ENCODE results near the gene MAN1B1. TPM values are rescaled to one million over a fixed set of nuclear protein-coding genes. Genes with fewer than 3 reads are reported as not detected.

MAN1B1 gene
- polyA plus RNA-seq, 2 of the 4 experiments (the other 2 are of a cell fraction): 31.7 to 48.6 TPM

GRCh38 chr9:137042751-137043727 lies 43.7 kb upstream of the MAN1B1 start:
- 87% methylated on average over 23 of the region's 36 CpGs for WGBS (ENCODE audit: missing lambda C conversion rate)
- Histone ChIP-seq H3K9me3 (no peaks in the 10 kb centered on the region), H3K4me3 (no peak overlapping the region), H3K27ac (no peak overlapping the region), H3K4me1 (peaks cover 15% of the 10 kb centered on the region), H3K4me2 (no peak overlapping the region)
- no peak for ATAC-seq
- TF ChIP-seq GATA3 (IDR thresholded peaks at IDR 0.05; ENCODE audit: borderline replicate concordance): no peak
- no peak for TF ChIP-seq EHMT2 (IDR thresholded peaks at IDR 0.05; ENCODE audit: low read depth)
- no peak for FAIRE-seq
- ChIA-PET POLR2A (no interaction called here), CTCF (interaction anchor here (0.6 to 12.7 kb wide), 5 partner anchors 8 to 38 kb away, joined by 3 to 207 read pairs (median 28); partner anchors contain the start of genes ABCA2, FUT7 and SAPCD2)
- DNase-seq (ENCODE audit: low read depth in 1 of 2, low spot score in 1 of 2): no peak

- Histone ChIP-seq H3K4me1 (peaks cover 15% of the 10 kb centered on the region), H3K27ac (no peak overlapping the region), H3K4me3 (no peak overlapping the region), H3K9me3 (no peaks in the 10 kb centered on the region), H3K4me2 (peak overlapping the region; percentile 98)
- FAIRE-seq (no peak), ATAC-seq (no peak), DNase-seq (ENCODE audit: low read depth in 1 of 2, low spot score in 1 of 2) (no peak)
- CTCF ChIA-PET: interaction anchor here (0.8 to 12.7 kb wide), 6 partner anchors 9 to 46 kb away, joined by 3 to 207 read pairs (median 18); partner anchors contain the start of genes ABCA2 and SAPCD2
- POLR2A ChIA-PET: no interaction called here
- WGBS (ENCODE audit: missing lambda C conversion rate): 82% methylated on average over 12 of the region's 12 CpGs
- TF ChIP-seq POLR2AphosphoS2 (conservative IDR thresholded peaks at IDR 0.05; ENCODE audit: low read length): no peak
- no peak for TF ChIP-seq PBX3 (IDR thresholded peaks at IDR 0.05)
- TF ChIP-seq ELK1 (IDR thresholded peaks at IDR 0.05; ENCODE audit: low read depth, low read length): no peak
- no peak for TF ChIP-seq RAD21 (conservative IDR thresholded peaks at IDR 0.05 in 1 of 2, IDR thresholded peaks at IDR 0.05 in 1 of 2)
- TF ChIP-seq TP53 (CRISPR knock-in tag; IDR thresholded peaks at IDR 0.05): no peak
- TF ChIP-seq SMC3 (IDR thresholded peaks at IDR 0.05): no peak
These were observed 42.7 kb upstream of the MAN1B1 start for GRCh38 chr9:137044037-137044436.

- H3K4me3 ChIP-seq: peak overlapping the region; percentile 71
- no peak for FAIRE-seq
- H3K4me2 ChIP-seq: peak overlapping the region; percentile 98
- peaks cover 15% of the 10 kb centered on the region for H3K4me1 ChIP-seq
- no peak for DNase-seq (ENCODE audit: low read depth in 1 of 2, low spot score in 1 of 2)
- peak overlapping the region in 1 of 2 experiments; percentile 92; a peak in 4 of 6 replicates for H3K27ac ChIP-seq
- 0 out of 6 replicates have a peak, but pooled peaks of 1 of the 2 experiments have one; percentile 2 for ATAC-seq
- H3K9me3 ChIP-seq: no peaks in the 10 kb centered on the region
- 67% methylated on average over 14 of the region's 18 CpGs for WGBS (ENCODE audit: missing lambda C conversion rate)
- ChIA-PET POLR2A (no interaction called here), CTCF (interaction anchor here (0.6 to 12.7 kb wide), 11 partner anchors 9 to 97 kb away, joined by 3 to 207 read pairs (median 4); partner anchors contain the start of genes ABCA2 and SAPCD2)
- TF ChIP-seq KDM1A (IDR thresholded peaks at IDR 0.05; ENCODE audit: low read depth) (no peak), HMGXB4 (CRISPR knock-in tag; IDR thresholded peaks at IDR 0.05; ENCODE audit: borderline replicate concordance) (no peak), MYC (IDR thresholded peaks at IDR 0.05; ENCODE audit: borderline replicate concordance, low read length) (no peak), JUNB (IDR thresholded peaks at IDR 0.05) (no peak), MAZ (IDR thresholded peaks at IDR 0.05; ENCODE audit: borderline replicate concordance, low read depth, low read length) (no peak), PBX3 (IDR thresholded peaks at IDR 0.05) (no peak), ZSCAN20 (CRISPR knock-in tag; IDR thresholded peaks at IDR 0.05) (no peak), EP300 (IDR thresholded peaks at IDR 0.05) (no peak), POLR2A (IDR thresholded peaks at IDR 0.05; ENCODE audit: low read length) (no peak), HEYL (CRISPR knock-in tag; IDR thresholded peaks at IDR 0.05) (no peak), CTCF (IDR thresholded peaks at IDR 0.05) (no peak), GATA3 (IDR thresholded peaks at IDR 0.05; ENCODE audit: borderline replicate concordance) (no peak), USF2 (IDR thresholded peaks at IDR 0.05) (no peak), BHLHE40 (IDR thresholded peaks at IDR 0.05; ENCODE audit: low read depth, low read length) (no peak)
These were observed 42.1 kb upstream of the MAN1B1 start for GRCh38 chr9:137044502-137045177.
